BE2C (cell line): ENCODE data around the gene HCRTR1.

ENCODE experiments used
- DNase-seq: peaks from one replicate; pipeline ENCODE4 v3.0.0-alpha.2; 2020
- H3K27me3 ChIP-seq: fragments of 250-450 bp; sonication (Bioruptor Pico); 2 replicates; pipeline ENCODE4 v1.5.1; 2020; ENCODE audit warnings: mild to moderate bottlenecking
- H3K36me3 ChIP-seq: fragments of 250-450 bp; sonication (Bioruptor Pico); 2 replicates; pipeline ENCODE4 v1.5.1; 2020; ENCODE audit warnings: mild to moderate bottlenecking
- H3K4me1 ChIP-seq: fragments of 250-450 bp; sonication (Bioruptor Pico); 2 replicates; pipeline ENCODE4 v1.5.1; 2020
- H3K4me3 ChIP-seq: 2 replicates; pipeline ENCODE4 v1.5.1; 2011; ENCODE audit warnings: low read depth, low read length
- H3K9me3 ChIP-seq: fragments of 250-450 bp; sonication (Bioruptor Pico); 2 replicates; pipeline ENCODE4 v1.5.1; 2020
- CTCF ChIP-seq: IDR thresholded peaks from 2 replicates; pipeline ENCODE4 v1.5.1; 2012; ENCODE audit warnings: mild to moderate bottlenecking, low read depth, low read length

HCRTR1 gene

GRCh38 chr1:31607360-31607759 lies 10.1 kb upstream of the HCRTR1 start:
- no peak for DNase-seq
- Histone ChIP-seq H3K4me1 (no peaks in the 10 kb centered on the region), H3K36me3 (no peaks in the 10 kb centered on the region), H3K9me3 (no peaks in the 10 kb centered on the region), H3K4me3 (no peak overlapping the region), H3K27me3 (no peaks in the 10 kb centered on the region)
- no peak for TF ChIP-seq CTCF

DNA sequence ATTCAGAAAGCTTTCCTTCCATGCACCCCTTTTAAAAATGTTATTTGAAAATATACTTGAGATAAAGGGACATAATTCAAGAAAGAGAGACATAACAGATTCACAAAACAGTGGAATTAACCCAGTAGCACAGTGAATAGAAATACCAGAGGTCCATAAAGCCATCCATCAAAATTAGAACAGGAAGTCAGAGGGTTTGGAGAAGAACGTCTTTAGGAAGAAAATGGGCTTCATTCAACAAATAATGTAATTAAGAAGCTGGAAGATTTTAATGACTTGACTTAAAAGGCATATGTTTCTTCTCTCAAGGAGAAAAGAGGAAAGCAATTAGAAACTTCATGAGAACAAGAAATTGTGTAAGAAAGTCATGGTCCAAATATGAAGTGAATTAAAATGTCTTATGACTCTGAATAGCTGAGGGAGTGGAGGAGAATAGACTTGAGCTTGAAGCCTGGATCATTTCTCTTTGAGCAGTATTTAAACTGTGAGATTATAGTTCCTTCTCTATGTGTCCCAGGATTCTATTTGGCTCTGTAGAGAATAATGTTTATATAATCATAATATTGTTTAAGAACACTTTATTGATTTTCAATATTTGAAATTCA lies 7.9 kb upstream of the HCRTR1 start:
- Histone ChIP-seq H3K4me1 (peaks cover 6% of the 10 kb centered on the region), H3K9me3 (no peaks in the 10 kb centered on the region), H3K36me3 (no peaks in the 10 kb centered on the region), H3K27me3 (no peaks in the 10 kb centered on the region), H3K4me3 (no peak overlapping the region)
- TF ChIP-seq CTCF = no peak
- DNase-seq = no peak

GRCh38 chr1:31614414-31615005 lies 3.0 kb upstream of the HCRTR1 start:
- no peak overlapping the region for H3K4me3 ChIP-seq
- no peaks in the 10 kb centered on the region for H3K9me3 ChIP-seq
- no peaks in the 10 kb centered on the region for H3K36me3 ChIP-seq
- peak; percentile 29 for DNase-seq
- peaks cover 9% of the 10 kb centered on the region for H3K4me1 ChIP-seq
- TF ChIP-seq CTCF = no peak
- H3K27me3 ChIP-seq = no peaks in the 10 kb centered on the region

GRCh38 chr1:31615414-31615813 lies 2.1 kb upstream of the HCRTR1 start:
- DNase-seq = no peak
- Histone ChIP-seq H3K4me1 (peaks cover 9% of the 10 kb centered on the region), H3K4me3 (no peak overlapping the region), H3K36me3 (no peaks in the 10 kb centered on the region), H3K27me3 (no peaks in the 10 kb centered on the region), H3K9me3 (no peaks in the 10 kb centered on the region)
- no peak for TF ChIP-seq CTCF

GRCh38 chr1:31615939-31616338 lies 1.6 kb upstream of the HCRTR1 start:
- no peak for DNase-seq
- Histone ChIP-seq H3K36me3 (no peaks in the 10 kb centered on the region), H3K4me1 (peaks cover 9% of the 10 kb centered on the region), H3K27me3 (no peaks in the 10 kb centered on the region), H3K9me3 (no peaks in the 10 kb centered on the region), H3K4me3 (no peak overlapping the region)
- TF ChIP-seq CTCF = no peak

DNA sequence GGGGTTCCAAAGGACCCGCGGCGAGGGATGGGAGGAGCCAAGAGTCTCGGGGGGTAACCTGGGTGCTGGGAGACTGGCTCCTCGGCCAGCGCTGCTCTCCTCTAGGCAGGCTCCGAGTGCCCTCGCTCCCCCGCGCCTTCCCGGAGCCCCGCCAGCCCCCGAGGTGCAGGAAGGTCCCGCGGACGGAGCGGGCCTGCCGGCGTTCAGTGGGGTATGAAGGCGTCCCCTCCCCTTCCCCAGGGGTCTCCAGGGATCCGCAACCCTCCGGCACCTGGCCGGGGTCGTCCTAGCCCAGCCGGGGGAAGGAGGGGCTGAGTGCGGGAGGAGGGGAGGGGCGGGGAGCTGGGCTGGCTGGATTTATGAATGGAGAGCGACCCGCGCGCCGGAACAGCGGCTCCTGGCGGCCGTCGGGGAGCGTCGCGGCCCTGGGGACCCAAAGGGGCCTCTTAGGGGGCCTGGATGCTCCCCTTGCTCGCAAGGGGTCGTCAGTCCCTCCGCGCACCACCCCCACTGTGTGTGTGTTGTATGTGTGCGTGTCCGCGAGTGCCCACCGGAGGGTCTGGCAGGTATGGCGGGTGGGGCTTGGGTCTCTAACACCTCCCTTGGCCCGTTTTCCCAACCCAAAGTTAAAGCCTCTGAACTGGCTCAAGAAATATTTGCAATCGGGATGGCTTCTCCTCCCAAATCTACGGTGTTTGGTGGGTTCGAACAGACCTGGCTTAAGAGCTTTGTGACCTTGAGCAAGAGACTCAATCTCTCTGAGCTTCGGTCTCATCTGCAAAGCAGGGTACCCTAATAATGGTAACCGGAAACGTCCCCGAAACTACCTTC lies 642 bp downstream of the HCRTR1 start:
- peaks cover 9% of the 10 kb centered on the region for H3K4me1 ChIP-seq
- H3K36me3 ChIP-seq = no peaks in the 10 kb centered on the region
- peak overlapping the region; percentile 58 for H3K4me3 ChIP-seq
- DNase-seq = peak; percentile 62
- H3K9me3 ChIP-seq = no peaks in the 10 kb centered on the region
- H3K27me3 ChIP-seq = no peaks in the 10 kb centered on the region
- TF ChIP-seq CTCF = peak; percentile 58
